GM23338 (cell line): ENCODE results near the gene TGIF2. TPM values are rescaled to one million over a fixed set of nuclear protein-coding genes. Genes with fewer than 3 reads are reported as not detected.

Experiments used
- ATAC-seq: fragments of 200-7000 bp; cut with Tn5 transposase; 3 replicates; pipeline ENCODE4 v1.9.1; 2020
- DNase-seq: peaks from one replicate; pipeline ENCODE4 v3.0.0-alpha.2; 2015; ENCODE audit warnings: low spot score
- H2AFZ ChIP-seq: fragments of 200-600 bp; sonication (generic); 2 replicates; pipeline ENCODE4 v1.8.0; 2016; ENCODE audit warnings: antibody characterized with exemption, mild to moderate bottlenecking, moderate library complexity
- H3F3A ChIP-seq: fragments of 200-600 bp; sonication (generic); replicated peaks from 2 replicates; pipeline ENCODE4 v1.8.0; 2017; ENCODE audit warnings: antibody characterized with exemption, mixed run types, low read depth
- H3K27ac ChIP-seq: fragments of 200-600 bp; sonication (generic); 2 replicates; pipeline ENCODE4 v1.6.1; 2016; ENCODE audit warnings: low read depth
- H3K27me3 ChIP-seq: fragments of 200-600 bp; sonication (generic); 2 replicates; pipeline ENCODE4 v1.8.0; 2016; ENCODE audit warnings: mild to moderate bottlenecking, mixed run types, moderate library complexity; ENCODE audit not compliant: insufficient read depth
- H3K36me3 ChIP-seq: fragments of 200-600 bp; sonication (generic); 2 replicates; pipeline ENCODE4 v1.8.0; 2016; ENCODE audit warnings: mild to moderate bottlenecking; ENCODE audit not compliant: insufficient read depth
- H3K4me1 ChIP-seq: fragments of 200-600 bp; sonication (generic); 2 replicates; pipeline ENCODE4 v1.8.0; 2016; ENCODE audit warnings: mild to moderate bottlenecking, moderate library complexity; ENCODE audit not compliant: insufficient read depth
- H3K4me2 ChIP-seq: fragments of 200-600 bp; sonication (generic); 2 replicates; pipeline ENCODE4 v1.7.1; 2017; ENCODE audit warnings: mixed run types
- H3K4me3 ChIP-seq: fragments of 200-600 bp; sonication (generic); 2 replicates; pipeline ENCODE4 v1.6.1; 2016; ENCODE audit warnings: mixed run types
- H3K79me2 ChIP-seq: fragments of 200-600 bp; sonication (generic); replicated peaks from 2 replicates; pipeline ENCODE4 v1.8.0; 2017; ENCODE audit warnings: mild to moderate bottlenecking; ENCODE audit not compliant: insufficient read depth
- H3K9me2 ChIP-seq: fragments of 200-600 bp; sonication (generic); 2 replicates; pipeline ENCODE4 v1.8.0; 2017; ENCODE audit not compliant: insufficient read depth
- H4K20me1 ChIP-seq: fragments of 200-600 bp; sonication (generic); replicated peaks from 2 replicates; pipeline ENCODE4 v1.8.0; 2017; ENCODE audit warnings: mild to moderate bottlenecking; ENCODE audit not compliant: insufficient read depth
- H3K27ac Mint-ChIP-seq: 2 replicates; pipeline ENCODE4 v1.8.0; 2020; ENCODE audit warnings: inconsistent platforms, mild to moderate bottlenecking, moderate library complexity, mixed read lengths
- H3K27me3 Mint-ChIP-seq: 3 replicates; pipeline ENCODE4 v1.8.0; 2022; ENCODE audit warnings: low read depth, mild to moderate bottlenecking, moderate library complexity, mixed read lengths, inconsistent platforms; ENCODE audit not compliant: insufficient read depth, poor library complexity
- H3K36me3 Mint-ChIP-seq: 3 replicates; pipeline ENCODE4 v1.8.0; 2021; ENCODE audit warnings: low read depth, mild to moderate bottlenecking, inconsistent platforms, moderate library complexity, mixed read lengths
- H3K4me1 Mint-ChIP-seq: 3 replicates; pipeline ENCODE4 v1.8.0; 2020; ENCODE audit warnings: mild to moderate bottlenecking, inconsistent platforms, mixed read lengths
- H3K4me3 Mint-ChIP-seq: 3 replicates; pipeline ENCODE4 v1.8.0; 2021; ENCODE audit warnings: moderate library complexity, mild to moderate bottlenecking, inconsistent platforms, mixed read lengths
- H3K9me3 Mint-ChIP-seq: 3 replicates; pipeline ENCODE4 v1.8.0; 2020; ENCODE audit warnings: moderate library complexity, mild to moderate bottlenecking, inconsistent platforms, mixed read lengths
- CTCF ChIP-seq, 2 experiments: fragments of 200-600 bp in 1 of 2; sonication (generic) in 1 of 2; conservative IDR thresholded peaks; 2 replicates each; pipeline versions ENCODE4 v1.5.1 to v1.6.1; 2016 to 2017; ENCODE audit warnings: antibody characterized with exemption in 2 of 2, low read depth in 2 of 2, mild to moderate bottlenecking in 2 of 2, moderate library complexity in 1 of 2
- ETS1 ChIP-seq: IDR thresholded peaks from 2 replicates; pipeline ENCODE4 v1.6.1; 2016; ENCODE audit warnings: antibody characterized with exemption
- EZH2 ChIP-seq: fragments of 200-600 bp; sonication (generic); IDR thresholded peaks from one replicate; pipeline ENCODE4 v1.8.0; 2017; ENCODE audit warnings: antibody characterized with exemption, mild to moderate bottlenecking, low read depth; ENCODE audit not compliant: unreplicated experiment
- EZH2phosphoT487 ChIP-seq: fragments of 200-600 bp; sonication (generic); IDR thresholded peaks from one replicate; pipeline ENCODE4 v1.8.1; 2018; ENCODE audit warnings: antibody characterized with exemption; ENCODE audit not compliant: unreplicated experiment
- REST ChIP-seq: IDR thresholded peaks from one replicate; pipeline ENCODE4 v1.6.1; 2018; ENCODE audit warnings: antibody characterized with exemption; ENCODE audit not compliant: unreplicated experiment
- ZNF114 ChIP-seq: fragments of 250-450 bp; sonication (Bioruptor Pico); IDR thresholded peaks from 2 replicates; pipeline ENCODE4 v1.5.0; 2020; ENCODE audit warnings: mild to moderate bottlenecking, moderate library complexity
- ZNF331 ChIP-seq: fragments of 250-450 bp; sonication (Bioruptor Pico); IDR thresholded peaks from 2 replicates; pipeline ENCODE4 v1.5.0; 2020; ENCODE audit warnings: low read depth, mild to moderate bottlenecking, moderate library complexity
- ZNF462 ChIP-seq: fragments of 250-450 bp; sonication (Bioruptor Pico); IDR thresholded peaks from 2 replicates; pipeline ENCODE4 v1.5.0; 2020; ENCODE audit warnings: mild to moderate bottlenecking, moderate library complexity
- polyA plus RNA-seq: library from polyadenylated mRNA; unstranded; fragments of >200 nt; fragmentation: Nextera tagmentation; extraction: Ambion mirVana; gene quantifications from 2 replicates; pipeline ENCODE4 v1.2.1, GENCODE V29; 2016
- total RNA-seq: library from RNA; depleted of rRNA; stranded (reverse); fragments of >200 nt; shearing (Covaris generic); gene quantifications from 2 replicates; pipeline ENCODE4 v1.2.3, GENCODE V29; 2014

Gene TGIF2
- total and polyA plus RNA-seq, 2 experiments from 2014 or later = 47.6 to 63.2 TPM

GRCh38 chr20:36548704-36549627, 24.4 kb upstream of the TGIF2 start (continued):
- no peak for TF ChIP-seq ZNF462 (CRISPR knock-in tag)
- TF ChIP-seq EZH2 = no peak
- no peak for TF ChIP-seq REST

GRCh38 chr20:36549628-36549941, 23.8 kb upstream of the TGIF2 start:
- H3K4me2 ChIP-seq = no peak overlapping the region
- H3K36me3 ChIP-seq = no peaks in the 10 kb centered on the region
- TF ChIP-seq EZH2 = no peak
- no peak for TF ChIP-seq CTCF (conservative IDR thresholded peaks at IDR 0.05; ENCODE audit: low read depth in 2 of 2)
- TF ChIP-seq ETS1 = no peak
- no peak for TF ChIP-seq ZNF114
- TF ChIP-seq ZNF331 (CRISPR knock-in tag) = no peak
- TF ChIP-seq EZH2phosphoT487 = no peak
- peaks cover 23% of the 10 kb centered on the region for H3K36me3 Mint-ChIP-seq
- H3F3A ChIP-seq = peaks cover 15% of the 10 kb centered on the region; the same call in 1 of the 2 replicates
- H3K27ac ChIP-seq = no peak overlapping the region
- no peak; the same call in 2 of the 3 replicates for ATAC-seq
- no peak for DNase-seq
- H3K4me3 ChIP-seq = no peak overlapping the region
- H3K4me1 ChIP-seq = no peaks in the 10 kb centered on the region
- H3K27me3 Mint-ChIP-seq = peaks cover 5% of the 10 kb centered on the region
- H3K9me3 Mint-ChIP-seq = no peaks in the 10 kb centered on the region
- no peaks in the 10 kb centered on the region; the same call in 1 of the 2 replicates for H4K20me1 ChIP-seq
- no peaks in the 10 kb centered on the region for H3K27me3 ChIP-seq
- H3K4me1 Mint-ChIP-seq = peaks cover 6% of the 10 kb centered on the region
- no peak overlapping the region for H3K27ac Mint-ChIP-seq
- no peak overlapping the region for H2AFZ ChIP-seq
- H3K79me2 ChIP-seq = no peaks in the 10 kb centered on the region; the same call in 1 of the 2 replicates
- no peaks in the 10 kb centered on the region for H3K9me2 ChIP-seq
- no peak overlapping the region for H3K4me3 Mint-ChIP-seq
